Breast epithelium (tissue), 4 donors: Measurements from ENCODE around the gene AMT. TPM values are rescaled to one million over a fixed set of nuclear protein-coding genes. Genes with fewer than 3 reads are reported as not detected.

Experiments used
- DNase-seq, 2 donors: peaks; one replicate each; pipeline ENCODE4 v3.0.0-alpha.2; 2019; ENCODE audit warnings: low spot score in 2 of 2
- H3K27ac ChIP-seq, 2 donors: fragments of 200-600 bp; sonication (generic) in 1 of 2; one replicate each; pipeline ENCODE4 v1.5.1; 2016 to 2019; ENCODE audit warnings: mild to moderate bottlenecking in 1 of 2
- H3K27me3 ChIP-seq, 2 donors: fragments of 200-600 bp; sonication (generic) in 1 of 2; one replicate each; pipeline versions ENCODE4 v1.5.1 to v1.6.0; 2017 to 2019; ENCODE audit warnings: control low read depth in 1 of 2, mild to moderate bottlenecking in 1 of 2
- H3K36me3 ChIP-seq: fragments of 200-600 bp; one replicate; pipeline ENCODE4 v1.5.1; 2019
- H3K4me1 ChIP-seq, 2 donors: fragments of 200-600 bp; sonication (generic); one replicate each; pipeline ENCODE4 v1.5.1; 2016 to 2019; ENCODE audit warnings: control low read depth in 1 of 2
- H3K4me3 ChIP-seq, 3 donors: fragments of 200-600 bp; sonication (generic); 1 replicate in 2 of 3; 2 replicates in 1 of 3; pipeline ENCODE4 v1.5.1; 2016 to 2019; ENCODE audit warnings: mild to moderate bottlenecking in 3 of 3, moderate library complexity in 2 of 3
- H3K9me3 ChIP-seq, 2 donors: fragments of 200-600 bp; sonication (generic) in 1 of 2; one replicate each; pipeline ENCODE4 v1.5.1; 2016 to 2019; ENCODE audit warnings: control low read depth in 1 of 2
- POLR2A ChIP-seq: fragments of 450-650 bp; IDR thresholded peaks from one replicate; pipeline ENCODE4 v1.6.1; 2016; ENCODE audit warnings: antibody characterized with exemption, mild to moderate bottlenecking, moderate library complexity
- POLR2AphosphoS5 ChIP-seq, 3 donors: sonication (generic); formaldehyde crosslinking; IDR thresholded peaks; one replicate each; pipeline ENCODE4 v1.6.1; 2017; ENCODE audit warnings: antibody characterized with exemption in 3 of 3
- intact Hi-C: fragments of 100-400 bp; cut with DNase I; formaldehyde crosslinking; loops from one replicate; pipeline ENCODE4 v1.15.1; 2023; ENCODE audit warnings: low total_unique reads
- total RNA-seq, 3 donors: library from RNA; depleted of rRNA; stranded (reverse); fragments of >200 nt; gene quantifications; one replicate each; pipeline ENCODE4 v1.1.0, GENCODE V29; 2016
- TF ChIP-seq, protein P1 (sequence below), 3 donors: fragments of 450-650 bp; IDR thresholded peaks; one replicate each; pipeline ENCODE4 v1.5.1; 2016 to 2017; ENCODE audit warnings: antibody characterized with exemption in 3 of 3, mild to moderate bottlenecking in 3 of 3, moderate library complexity in 3 of 3

Gene AMT
- total RNA-seq: 1 to 10 TPM; 2.7 to 8.3 (median 3.6) TPM

GRCh38 chr3:49422379-49423248 lies at the start of gene AMT:
TSS of gene AMT (minus strand) at chr3:49422473. CDS start at chr3:49422450, 23 bp downstream.
- Histone ChIP-seq H3K4me1 (no peaks in the 10 kb centered on the region), H3K27me3 (no peaks in the 10 kb centered on the region), H3K36me3 (no peaks in the 10 kb centered on the region), H3K4me3 (peak within 1 kb of the TSS in 2 of 3 donors; percentile 26 to 34), H3K9me3 (no peaks in the 10 kb centered on the region), H3K27ac (no peak within 1 kb of the TSS)
- DNase-seq: no peak
- intact Hi-C loops: no loop called here
- no peak for TF ChIP-seq POLR2AphosphoS5 (IDR thresholded peaks at IDR 0.05)
- TF ChIP-seq POLR2A: no peak
- TF ChIP-seq, protein P1, sequence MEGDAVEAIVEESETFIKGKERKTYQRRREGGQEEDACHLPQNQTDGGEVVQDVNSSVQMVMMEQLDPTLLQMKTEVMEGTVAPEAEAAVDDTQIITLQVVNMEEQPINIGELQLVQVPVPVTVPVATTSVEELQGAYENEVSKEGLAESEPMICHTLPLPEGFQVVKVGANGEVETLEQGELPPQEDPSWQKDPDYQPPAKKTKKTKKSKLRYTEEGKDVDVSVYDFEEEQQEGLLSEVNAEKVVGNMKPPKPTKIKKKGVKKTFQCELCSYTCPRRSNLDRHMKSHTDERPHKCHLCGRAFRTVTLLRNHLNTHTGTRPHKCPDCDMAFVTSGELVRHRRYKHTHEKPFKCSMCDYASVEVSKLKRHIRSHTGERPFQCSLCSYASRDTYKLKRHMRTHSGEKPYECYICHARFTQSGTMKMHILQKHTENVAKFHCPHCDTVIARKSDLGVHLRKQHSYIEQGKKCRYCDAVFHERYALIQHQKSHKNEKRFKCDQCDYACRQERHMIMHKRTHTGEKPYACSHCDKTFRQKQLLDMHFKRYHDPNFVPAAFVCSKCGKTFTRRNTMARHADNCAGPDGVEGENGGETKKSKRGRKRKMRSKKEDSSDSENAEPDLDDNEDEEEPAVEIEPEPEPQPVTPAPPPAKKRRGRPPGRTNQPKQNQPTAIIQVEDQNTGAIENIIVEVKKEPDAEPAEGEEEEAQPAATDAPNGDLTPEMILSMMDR (IDR thresholded peaks at IDR 0.05): no peak

GRCh38 chr3:49470714-49471420 lies 48.6 kb upstream of the AMT start:
- intact Hi-C loops: no loop called here
- H3K27ac ChIP-seq: peak overlapping the region; percentile 89 to 96
- H3K9me3 ChIP-seq: no peaks in the 10 kb centered on the region
- DNase-seq: no peak
- H3K27me3 ChIP-seq: no peaks in the 10 kb centered on the region
- TF ChIP-seq, protein P1 (IDR thresholded peaks at IDR 0.05): peak in 1 of 3 donors; percentile 20
- TF ChIP-seq POLR2AphosphoS5 (IDR thresholded peaks at IDR 0.05): peak in 1 of 3 donors; percentile 20
- no peak for TF ChIP-seq POLR2A
- peak overlapping the region; percentile 80 to 88 (median 84) for H3K4me3 ChIP-seq
- H3K4me1 ChIP-seq: peaks cover 2 to 4% of the 10 kb centered on the region in 2 donors
- H3K36me3 ChIP-seq: no peaks in the 10 kb centered on the region

DNA sequence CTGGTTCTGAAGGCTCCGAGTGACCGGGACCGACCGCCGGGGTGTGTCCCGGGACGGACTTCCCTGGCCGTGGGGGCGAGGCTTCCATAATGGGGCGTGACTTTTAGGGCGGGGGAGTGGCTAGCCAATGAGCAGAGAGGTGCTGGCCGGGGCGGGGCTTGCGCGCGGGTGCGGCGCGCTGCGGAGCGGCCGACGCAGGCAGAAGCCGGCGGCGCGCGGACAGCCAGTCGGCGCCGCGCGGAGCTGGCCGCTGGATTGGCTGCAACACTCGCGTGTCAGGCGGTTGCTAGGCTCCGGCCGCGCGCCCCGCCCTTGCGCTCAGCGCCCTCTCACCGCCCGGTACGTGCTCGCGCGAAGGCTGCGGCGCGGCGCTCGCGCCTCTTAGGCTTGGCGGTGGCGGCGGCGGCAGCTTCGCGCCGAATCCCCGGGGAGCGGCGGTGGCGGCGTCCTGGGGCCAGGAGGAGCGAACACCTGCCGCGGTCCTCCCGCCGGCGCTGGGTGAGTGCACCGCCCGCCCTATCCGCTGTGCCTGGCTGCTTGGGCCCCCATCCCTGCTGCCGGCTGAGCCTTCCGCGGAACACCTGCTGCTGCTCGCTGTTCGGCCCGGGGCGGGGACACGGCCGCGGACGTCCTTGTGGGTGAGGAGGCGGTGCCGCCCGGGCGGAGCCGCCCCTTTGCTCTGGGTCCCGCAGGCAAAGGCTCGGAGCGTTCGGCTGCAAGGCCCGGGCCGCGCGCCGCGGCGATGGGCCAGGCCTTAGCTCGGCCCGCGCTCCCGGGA lies 47.9 kb upstream of the AMT start, which contains the start of gene DAG1:
Gene DAG1, plus strand, starts transcription at position 332 of the 778 bp plus-strand sequence. CDS start 40,268 bp downstream, outside the sequence.
- peak; percentile 98 to 99 for DNase-seq
- intact Hi-C loops: no loop called here
- Histone ChIP-seq H3K27me3 (no peaks in the 10 kb centered on the region), H3K27ac (peak within 1 kb of the TSS; percentile 89 to 96), H3K36me3 (no peaks in the 10 kb centered on the region), H3K9me3 (no peaks in the 10 kb centered on the region), H3K4me3 (peak within 1 kb of the TSS; percentile 80 to 88 (median 84)), H3K4me1 (peaks cover 4 to 8% of the 10 kb centered on the region in 2 donors)
- TF ChIP-seq POLR2AphosphoS5 (IDR thresholded peaks at IDR 0.05) (peak; percentile 58 to 77 (median 74)), POLR2A (no peak)

GRCh38 chr3:49469037-49469935 lies 47.0 kb upstream of the AMT start:
- TF ChIP-seq POLR2A (peak; percentile 65), POLR2AphosphoS5 (IDR thresholded peaks at IDR 0.05) (peak in 2 of 3 donors; percentile 28 to 34)
- TF ChIP-seq, protein P1 (IDR thresholded peaks at IDR 0.05): peak in 1 of 3 donors; percentile 9
- DNase-seq: peak; percentile 64 to 79
- peak overlapping the region; percentile 80 to 88 (median 84) for H3K4me3 ChIP-seq
- peak overlapping the region; percentile 89 to 96 for H3K27ac ChIP-seq
- H3K27me3 ChIP-seq: no peaks in the 10 kb centered on the region
- H3K36me3 ChIP-seq: no peaks in the 10 kb centered on the region
- peaks cover 4 to 8% of the 10 kb centered on the region in 2 donors for H3K4me1 ChIP-seq
- intact Hi-C loops: no loop called here
- H3K9me3 ChIP-seq: no peaks in the 10 kb centered on the region
